GM21447 (cell line): Measurements from ENCODE around the gene TRAF7.

Source experiments
- ATAC-seq: cut with Tn5 transposase; IDR thresholded peaks from one replicate; pipeline ENCODE4 v1.9.1; 2021; ENCODE audit not compliant: unreplicated experiment

The TRAF7 gene

GRCh38 chr16:2212362-2213324, 57.1 kb downstream of the TRAF7 start:
- no peak for ATAC-seq

DNA sequence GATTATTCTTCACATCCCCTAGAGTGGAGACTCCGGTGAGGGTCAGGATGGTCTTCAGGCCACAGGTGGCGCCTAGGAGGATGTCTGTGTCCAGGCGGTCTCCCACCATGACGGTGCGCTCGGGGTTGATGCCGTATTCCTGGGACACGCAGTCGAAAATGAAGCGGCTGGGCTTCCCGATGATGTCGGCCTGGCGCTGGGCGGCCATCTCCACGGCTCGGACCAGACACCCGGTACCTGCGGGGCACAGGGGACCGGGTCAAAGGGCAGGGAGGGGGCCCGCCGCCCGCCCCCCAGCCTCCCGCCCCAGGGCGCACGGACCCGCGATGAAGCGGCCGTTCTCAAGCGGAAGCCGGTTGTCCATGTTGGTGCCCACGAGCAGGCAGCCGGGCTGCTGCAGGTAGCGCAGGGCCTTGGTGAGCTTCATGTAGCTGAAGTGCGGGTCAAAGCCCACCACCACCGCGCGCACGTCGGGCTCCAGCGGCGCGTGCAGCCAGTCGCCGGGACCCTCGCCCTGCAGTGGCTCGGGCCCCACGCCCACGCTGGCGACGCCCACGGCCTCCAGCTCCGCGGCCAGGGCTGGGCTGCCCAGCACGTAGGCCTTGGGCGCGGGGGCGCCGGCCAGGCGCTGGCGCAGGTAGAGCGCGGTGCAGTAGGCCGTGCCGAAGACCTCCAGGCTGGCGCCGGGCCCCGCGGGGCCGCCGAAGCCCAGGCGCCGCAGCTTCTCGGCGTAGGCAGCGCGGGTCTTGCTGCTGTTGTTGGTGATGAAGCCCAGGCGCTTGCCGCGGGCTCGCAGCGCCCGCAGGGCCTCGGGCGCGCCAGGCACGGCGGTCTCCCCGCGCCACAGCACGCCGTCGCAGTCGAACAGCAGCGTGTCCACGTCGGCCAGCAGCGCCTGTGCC, 58.5 kb downstream of the TRAF7 start:
- ATAC-seq, result peak; percentile 2

DNA sequence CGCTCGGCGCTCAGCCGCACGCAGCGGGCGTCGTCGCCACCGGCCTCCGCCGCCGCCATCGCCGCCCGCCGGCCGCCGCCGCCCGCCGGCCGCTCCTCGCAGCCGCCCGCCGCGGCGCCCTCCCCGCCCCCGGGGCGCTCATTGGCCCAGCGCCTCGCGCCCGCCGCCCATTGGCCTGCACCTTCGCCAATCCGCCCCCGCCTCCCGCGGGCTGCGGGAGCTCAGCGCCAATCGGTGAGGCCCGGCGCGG, 59.1 kb downstream of the TRAF7 start, which contains the start of gene PGP:
PGP (minus strand) TSS at position 122 of the 250 bp plus-strand sequence; CDS start at position 59, 63 bp downstream.
- no peak for ATAC-seq

- ATAC-seq, result no peak
Observed at GRCh38 chr16:2216330-2216729, 60.7 kb downstream of the TRAF7 start.

DNA sequence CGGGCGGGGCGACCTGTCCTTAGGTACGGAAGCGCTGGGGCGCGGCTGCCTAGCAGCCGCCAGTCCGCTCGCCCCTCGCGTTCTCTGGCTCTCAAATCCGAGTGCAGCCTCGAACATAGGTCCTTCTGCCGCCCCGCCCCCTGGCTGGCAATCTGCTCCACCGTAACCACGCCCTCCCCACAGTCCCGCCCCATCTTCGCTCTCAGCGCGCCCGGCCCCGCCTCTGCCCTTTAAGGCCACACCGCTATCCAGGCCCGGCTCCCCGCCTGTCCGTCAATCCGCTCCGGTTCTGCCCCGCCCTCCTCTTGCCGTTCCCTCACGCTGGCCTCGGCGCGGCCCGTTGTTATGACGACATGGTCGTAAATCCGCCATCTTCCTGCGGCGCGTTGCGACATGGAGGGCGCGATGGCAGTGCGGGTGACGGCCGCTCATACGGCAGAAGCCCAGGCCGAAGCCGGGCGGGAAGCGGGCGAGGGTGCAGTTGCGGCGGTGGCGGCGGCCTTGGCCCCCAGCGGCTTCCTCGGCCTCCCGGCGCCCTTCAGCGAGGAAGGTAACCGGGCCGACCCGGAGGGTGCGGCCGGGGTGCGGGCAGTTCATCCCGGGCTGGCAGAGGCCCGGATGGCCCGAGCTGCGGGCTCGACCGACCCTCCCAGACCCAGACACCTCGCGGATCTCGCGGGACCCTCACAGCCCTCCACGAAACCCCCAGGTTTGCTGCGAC, 67.8 kb downstream of the TRAF7 start, which contains the start of gene E4F1:
E4F1 (plus strand) TSS at position 371 of the 721 bp plus-strand sequence; CDS start at position 394, 23 bp downstream.
- peak; percentile 92 for ATAC-seq

- ATAC-seq, result peak; percentile 22
Observed at GRCh38 chr16:2223942-2224486, 68.4 kb downstream of the TRAF7 start.

DNA sequence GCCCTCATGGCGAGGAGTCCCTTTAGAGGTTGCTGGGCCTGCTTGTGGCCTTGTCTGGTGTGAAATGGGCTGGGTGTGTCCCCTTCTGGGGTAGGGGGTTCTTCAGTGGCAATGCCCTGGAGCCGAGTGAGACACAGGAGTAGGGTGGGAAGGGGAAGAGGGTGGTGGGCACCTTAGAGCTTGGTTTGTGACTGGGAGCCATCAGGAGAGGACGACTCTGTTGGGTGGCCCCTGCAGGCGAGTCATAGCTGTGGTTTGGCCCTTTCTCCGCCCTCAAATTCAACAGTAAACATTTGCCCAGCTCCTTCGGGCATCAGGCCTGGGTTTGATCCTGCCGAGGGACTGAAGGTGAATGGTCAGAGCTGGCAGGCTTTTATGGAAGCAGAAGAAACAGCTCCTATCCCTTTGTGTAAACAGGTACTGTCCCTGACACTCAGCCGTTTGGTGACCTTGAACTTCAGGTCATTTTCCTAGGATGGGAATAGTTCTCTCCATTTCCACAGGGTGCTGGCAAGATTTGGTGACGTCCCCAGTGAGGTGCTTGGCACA, 70.7 kb downstream of the TRAF7 start:
- ATAC-seq, result no peak

GRCh38 chr16:2226918-2227317, 71.3 kb downstream of the TRAF7 start:
- ATAC-seq, result no peak
